ENCODE data around the gene R3HCC1L. TPM values are rescaled to one million over a fixed set of nuclear protein-coding genes. Genes with fewer than 3 reads are reported as not detected.

R3HCC1L gene
- total RNA-seq, 2 experiments from 2014 or later, result 15.7 to 16.5 TPM

DNA sequence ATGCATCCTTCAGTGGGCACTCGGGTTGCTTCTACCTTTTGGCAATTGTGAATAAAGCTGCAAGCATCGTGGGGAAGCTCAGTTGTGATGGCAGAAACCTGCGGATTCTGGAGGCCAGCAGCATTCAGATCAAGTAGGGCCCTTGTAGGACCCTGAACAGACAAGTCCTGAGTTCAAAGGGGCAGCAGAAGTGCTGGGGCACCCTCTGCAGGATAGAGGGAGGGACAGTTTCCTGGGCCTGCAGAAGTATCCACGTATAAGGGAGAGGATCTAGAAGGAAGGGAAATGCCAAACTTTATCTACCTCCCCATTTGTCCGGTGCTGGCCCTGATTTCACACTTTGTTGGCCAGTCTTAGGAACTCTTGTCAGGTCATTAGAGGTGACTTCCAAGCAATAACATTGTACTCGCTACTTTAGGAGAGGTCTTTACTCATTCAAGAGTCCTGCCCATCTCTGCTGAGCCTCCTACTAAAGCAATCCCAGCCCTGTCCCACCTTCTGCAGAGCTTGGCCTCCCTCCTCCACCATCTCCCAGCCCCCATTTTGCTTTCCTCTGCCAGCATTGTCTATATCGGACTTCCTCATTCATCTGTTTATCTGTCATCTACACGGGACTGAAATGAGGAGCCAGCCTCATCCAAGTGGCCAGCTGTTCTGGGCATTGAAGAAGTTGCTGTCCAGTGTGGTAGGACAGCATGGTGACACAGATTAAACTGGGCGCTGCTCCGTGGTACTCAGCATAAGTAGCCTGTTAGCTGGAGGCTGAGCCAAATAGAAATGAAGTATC is 26.6 kb upstream of the R3HCC1L start:
- Mint-ChIP-seq H3K27ac (no peak overlapping the region), H3K4me1 (ENCODE audit: low read depth) (no peaks in the 10 kb centered on the region), H3K4me3 (no peak overlapping the region), H3K27me3 (peaks cover 5% of the 10 kb centered on the region), H3K36me3 (ENCODE audit: low read depth) (no peaks in the 10 kb centered on the region), H3K9me3 (no peaks in the 10 kb centered on the region)
- CTCF ChIA-PET, result no interaction called here
- DNase-seq, result no peak
- POLR2A ChIA-PET, result no interaction called here
- no peak for ATAC-seq
- no peak for TF ChIP-seq CTCF (IDR thresholded peaks at IDR 0.05)
- intact Hi-C loops (cut with micrococcal nuclease), result no loop called here

DNA sequence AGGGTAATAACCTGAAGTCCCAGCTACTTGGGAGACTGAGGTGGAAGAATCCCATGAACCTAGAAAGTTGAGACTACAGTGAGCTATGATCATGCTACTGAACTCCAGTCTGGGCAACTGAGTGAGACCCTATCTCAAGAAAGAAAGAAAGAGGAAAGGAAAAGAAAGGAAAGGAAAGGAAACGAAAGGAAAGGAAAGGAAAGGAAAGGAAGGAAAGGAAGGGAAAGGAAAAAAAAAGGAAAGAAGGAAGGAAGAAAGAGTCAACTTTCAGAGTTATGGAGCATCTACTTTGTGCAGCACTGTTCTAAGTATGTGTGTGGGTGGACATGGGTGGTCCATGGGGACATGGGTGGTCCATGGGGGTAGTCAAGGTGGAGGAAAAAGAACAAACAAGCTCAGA is 24.1 kb upstream of the R3HCC1L start:
- ChIA-PET CTCF (no interaction called here), POLR2A (no interaction called here)
- H3K4me1 Mint-ChIP-seq (ENCODE audit: low read depth), result no peaks in the 10 kb centered on the region
- DNase-seq (no peak), ATAC-seq (no peak)
- no peaks in the 10 kb centered on the region for H3K36me3 Mint-ChIP-seq (ENCODE audit: low read depth)
- H3K4me3 Mint-ChIP-seq, result no peak overlapping the region
- H3K9me3 Mint-ChIP-seq, result no peaks in the 10 kb centered on the region
- no peak overlapping the region for H3K27ac Mint-ChIP-seq
- TF ChIP-seq CTCF (IDR thresholded peaks at IDR 0.05), result no peak
- peaks cover 21% of the 10 kb centered on the region for H3K27me3 Mint-ChIP-seq
- intact Hi-C loops (cut with micrococcal nuclease), result no loop called here

GRCh38 chr10:98115031-98115787 is 19.2 kb upstream of the R3HCC1L start:
- no peak overlapping the region for H3K27ac Mint-ChIP-seq
- POLR2A ChIA-PET, result no interaction called here
- ATAC-seq (no peak), DNase-seq (no peak)
- H3K9me3 Mint-ChIP-seq, result no peaks in the 10 kb centered on the region
- H3K27me3 Mint-ChIP-seq, result peaks cover 32% of the 10 kb centered on the region
- no peak overlapping the region for H3K4me3 Mint-ChIP-seq
- no peaks in the 10 kb centered on the region for H3K4me1 Mint-ChIP-seq (ENCODE audit: low read depth)
- TF ChIP-seq CTCF (IDR thresholded peaks at IDR 0.05), result no peak
- CTCF ChIA-PET, result interaction anchor here (0.9 to 1.8 kb wide), 2 partner anchors 48 to 201 kb away, joined by 3 to 4 read pairs; no protein-coding TSS in a partner anchor
- no peaks in the 10 kb centered on the region for H3K36me3 Mint-ChIP-seq (ENCODE audit: low read depth)
- intact Hi-C loops (cut with micrococcal nuclease), result no loop called here

- Mint-ChIP-seq H3K9me3 (peaks cover 7% of the 10 kb centered on the region), H3K4me1 (ENCODE audit: low read depth) (no peaks in the 10 kb centered on the region), H3K36me3 (ENCODE audit: low read depth) (no peaks in the 10 kb centered on the region), H3K4me3 (no peak overlapping the region), H3K27me3 (peaks cover 27% of the 10 kb centered on the region), H3K27ac (no peak overlapping the region)
- ChIA-PET POLR2A (no interaction called here), CTCF (no interaction called here)
- ATAC-seq (no peak), DNase-seq (no peak)
- intact Hi-C loops (cut with micrococcal nuclease), result no loop called here
- no peak for TF ChIP-seq CTCF (IDR thresholded peaks at IDR 0.05)
These were observed 14.6 kb upstream of the R3HCC1L start for GRCh38 chr10:98119891-98120290.
